ENCODE measurements around the gene ZMYND11.

ZMYND11 gene

GRCh38 chr10:279232-279631, 144.0 kb downstream of the ZMYND11 start:
- DNase-seq (ENCODE audit: low read depth) = no peak
- TF ChIP-seq CTCF (IDR thresholded peaks at IDR 0.05; ENCODE audit: control insufficient read depth, insufficient read depth, low read depth, low read length, missing control alignments) = no peak
- no peak overlapping the region for H3K4me3 ChIP-seq (ENCODE audit: control insufficient read depth, low read depth, low read length)

GRCh38 chr10:279655-280054, 144.4 kb downstream of the ZMYND11 start:
- no peak for DNase-seq (ENCODE audit: low read depth)
- no peak for TF ChIP-seq CTCF (IDR thresholded peaks at IDR 0.05; ENCODE audit: control insufficient read depth, insufficient read depth, low read depth, low read length, missing control alignments)
- H3K4me3 ChIP-seq (ENCODE audit: control insufficient read depth, low read depth, low read length) = no peak overlapping the region

- H3K4me3 ChIP-seq (ENCODE audit: control insufficient read depth, low read depth, low read length) = no peak overlapping the region
- no peak for TF ChIP-seq CTCF (IDR thresholded peaks at IDR 0.05; ENCODE audit: control insufficient read depth, insufficient read depth, low read depth, low read length, missing control alignments)
- no peak for DNase-seq (ENCODE audit: low read depth)
Measured at GRCh38 chr10:282294-283139, 147.3 kb downstream of the ZMYND11 start.

GRCh38 chr10:283140-283479, 147.9 kb downstream of the ZMYND11 start:
- H3K4me3 ChIP-seq (ENCODE audit: control insufficient read depth, low read depth, low read length) = no peak overlapping the region
- TF ChIP-seq CTCF (IDR thresholded peaks at IDR 0.05; ENCODE audit: control insufficient read depth, insufficient read depth, low read depth, low read length, missing control alignments) = no peak
- DNase-seq (ENCODE audit: low read depth) = no peak

GRCh38 chr10:283916-284356, 148.7 kb downstream of the ZMYND11 start:
- H3K4me3 ChIP-seq (ENCODE audit: control insufficient read depth, low read depth, low read length) = no peak overlapping the region
- DNase-seq (ENCODE audit: low read depth) = no peak
- TF ChIP-seq CTCF (IDR thresholded peaks at IDR 0.05; ENCODE audit: control insufficient read depth, insufficient read depth, low read depth, low read length, missing control alignments) = no peak

GRCh38 chr10:285216-285615, 150.0 kb downstream of the ZMYND11 start:
- TF ChIP-seq CTCF (IDR thresholded peaks at IDR 0.05; ENCODE audit: control insufficient read depth, insufficient read depth, low read depth, low read length, missing control alignments) = no peak
- no peak for DNase-seq (ENCODE audit: low read depth)
- no peak overlapping the region for H3K4me3 ChIP-seq (ENCODE audit: control insufficient read depth, low read depth, low read length)
